ENCODE data around the gene NDUFA6.
"Not testable (repeated sequence)": the region's sequence is repeated elsewhere in the genome, so short reads cannot be mapped to it uniquely, and the experiment has no call there.

NDUFA6 gene

DNA sequence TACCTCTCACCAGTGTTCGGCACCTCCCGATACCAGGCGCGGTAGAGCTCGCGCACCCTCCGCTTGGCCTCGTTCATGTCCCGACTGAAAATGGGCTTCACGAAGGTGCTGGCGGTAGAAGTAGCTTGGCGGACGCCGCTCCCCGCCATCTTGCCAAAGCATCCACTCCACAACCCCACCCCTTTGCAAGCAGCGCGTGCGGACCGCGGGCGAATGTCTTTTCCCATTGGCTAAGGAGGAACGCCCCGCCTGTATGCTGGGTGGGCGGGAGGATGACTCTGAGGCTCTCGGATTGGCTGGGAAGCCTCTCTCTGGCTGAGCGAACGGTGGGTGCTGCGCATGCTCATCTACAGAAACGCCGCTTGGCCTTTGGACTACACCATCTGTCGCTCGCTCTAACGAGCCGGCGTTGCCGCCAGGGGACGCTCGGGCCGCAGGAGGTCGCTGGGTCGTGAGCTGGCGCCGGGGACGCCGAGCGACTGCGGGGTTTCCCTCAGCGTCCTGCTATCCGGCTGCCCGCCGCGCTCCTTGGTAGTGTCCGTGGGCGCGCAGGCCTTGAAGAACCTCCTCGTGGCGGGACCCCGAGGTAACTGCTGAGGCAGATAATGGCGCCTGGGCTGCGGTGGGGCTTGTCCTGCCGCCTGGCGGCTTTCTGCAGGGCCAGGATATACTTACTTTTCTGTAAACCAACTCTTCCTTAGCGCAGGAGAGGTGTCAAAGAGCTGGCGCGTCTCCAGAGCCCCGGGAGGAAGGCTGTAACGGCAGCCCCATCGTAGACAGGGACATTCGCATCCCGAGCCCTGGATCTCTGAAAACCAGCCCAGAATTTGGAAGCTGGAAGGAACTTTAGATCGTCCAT lies at the start of gene NDUFA6:
Gene NDUFA6, minus strand, starts transcription at position 177 of the 859 bp plus-strand sequence. Its CDS starts 28 bp downstream, at position 149.
- peak; percentile 86 for DNase-seq

- DNase-seq = not testable (repeated sequence)
Measured at GRCh38 chr22:42140153-42140552, 49.6 kb upstream of the NDUFA6 start.

DNA sequence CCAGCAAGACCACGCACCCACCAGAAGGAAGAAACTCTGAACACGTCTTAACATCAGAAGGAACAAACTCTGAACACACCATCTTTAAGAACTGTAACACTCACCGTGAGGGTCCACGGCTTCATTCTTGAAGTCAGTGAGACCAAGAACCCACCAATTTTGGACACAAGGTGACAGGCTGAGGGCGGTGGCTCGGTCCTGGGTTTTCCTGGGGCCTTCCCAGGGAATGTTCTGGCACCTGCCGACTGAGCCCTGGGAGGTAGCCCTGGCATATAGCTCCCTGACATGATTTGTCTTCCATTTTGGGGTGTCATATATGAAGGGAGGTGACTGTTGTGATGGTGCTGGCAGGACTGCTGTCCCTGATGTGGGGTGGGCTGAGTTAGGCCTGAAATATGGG lies 48.9 kb upstream of the NDUFA6 start:
- not testable (repeated sequence) for DNase-seq

- no peak for DNase-seq
Measured at GRCh38 chr22:42138972-42139371, 48.4 kb upstream of the NDUFA6 start.

DNA sequence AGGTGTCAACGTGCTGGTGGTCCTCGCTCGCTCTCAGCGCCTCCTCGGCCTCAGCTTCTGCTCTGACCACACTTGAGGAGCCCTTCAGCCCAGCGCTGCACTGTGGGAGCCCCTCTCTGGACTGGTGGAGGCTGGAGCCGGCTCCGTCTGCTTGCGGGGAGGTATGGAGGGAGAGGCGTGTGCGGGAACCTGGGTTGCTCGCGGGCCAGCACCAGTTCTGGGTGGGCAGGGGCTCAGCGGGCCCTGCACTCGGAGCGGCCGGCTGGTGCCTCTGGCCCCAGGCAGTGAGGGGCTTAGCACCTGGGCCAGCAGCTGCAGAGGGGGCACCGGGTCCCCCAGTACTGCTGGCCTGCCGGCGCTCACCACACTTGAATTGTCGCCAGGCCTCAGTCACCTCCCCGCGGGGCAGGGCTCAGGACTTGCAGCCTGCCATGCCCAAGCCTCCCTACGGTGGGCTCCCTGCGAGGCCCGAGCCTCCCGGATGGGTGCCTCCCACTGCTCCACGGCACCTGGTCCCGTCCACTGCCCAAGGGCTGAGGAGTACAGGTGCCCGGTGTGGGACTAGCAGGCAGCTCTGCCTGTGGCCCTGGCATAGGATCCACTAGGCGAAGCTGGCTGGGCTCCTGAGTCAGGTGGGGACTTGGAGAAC lies 47.7 kb upstream of the NDUFA6 start:
- no peak for DNase-seq

DNA sequence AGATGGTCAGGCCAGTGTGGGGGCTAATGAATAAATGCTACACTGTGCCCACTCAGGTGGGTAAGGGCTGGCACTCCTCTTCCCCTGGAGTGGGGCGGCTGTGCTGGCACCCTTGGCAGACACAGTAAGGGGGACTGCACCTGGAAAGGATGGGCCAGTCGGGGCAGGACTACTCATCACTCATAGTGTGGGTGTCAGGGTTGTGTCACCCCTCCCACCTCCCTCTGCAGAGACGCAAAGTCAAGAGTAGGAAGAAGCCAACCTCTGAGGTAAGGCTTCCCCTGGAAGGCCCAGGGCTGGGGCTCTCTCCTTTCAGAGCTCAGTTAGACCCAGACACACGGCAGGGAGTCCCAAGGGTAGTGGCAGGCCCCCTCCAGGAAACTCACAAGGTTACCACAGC lies 45.1 kb upstream of the NDUFA6 start:
- not testable (repeated sequence) for DNase-seq

DNA sequence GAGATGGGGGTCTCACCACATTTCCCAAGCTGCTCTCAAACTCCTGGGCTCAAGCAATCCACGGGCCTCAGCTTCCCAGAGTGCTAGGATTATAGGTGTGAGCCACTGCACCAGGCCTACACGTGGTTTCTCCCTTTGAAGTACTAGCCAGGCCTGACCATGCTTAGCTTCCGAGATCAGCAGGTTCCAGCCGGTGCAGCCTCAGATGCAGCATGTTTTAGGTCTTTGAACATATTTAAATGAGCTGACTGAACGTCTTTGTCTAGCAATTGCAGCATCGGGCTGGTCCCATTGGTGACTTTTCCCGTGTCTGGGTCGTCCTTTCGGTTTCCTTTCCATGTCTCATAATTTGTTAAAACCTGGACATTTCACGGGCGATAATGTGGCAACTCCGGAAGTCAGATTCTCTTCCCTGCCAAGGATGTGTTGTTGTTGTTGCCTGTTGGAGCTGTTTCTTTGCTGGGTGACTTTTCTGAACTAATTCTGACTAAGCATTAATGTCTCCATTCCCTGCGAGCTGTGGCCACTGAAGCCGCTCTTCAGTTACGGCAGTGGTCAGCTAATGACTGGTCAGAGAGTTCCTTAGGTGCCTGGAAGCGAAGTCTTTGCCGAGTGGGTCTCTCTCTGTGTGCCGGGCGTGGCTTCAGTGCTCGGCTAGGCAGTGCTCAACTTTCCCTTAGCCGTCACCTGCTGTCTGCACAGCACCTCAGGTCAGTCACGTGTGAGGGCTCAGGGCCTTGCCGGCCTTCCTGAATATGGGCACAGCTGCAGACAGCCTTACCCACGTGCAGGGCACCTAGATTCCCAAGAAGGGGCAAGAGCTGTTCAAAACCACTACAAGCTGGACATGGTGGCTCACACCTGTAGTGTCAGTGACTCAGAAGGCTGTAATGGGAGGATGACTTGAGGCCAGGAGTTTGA lies 43.8 kb upstream of the NDUFA6 start:
- no peak for DNase-seq

DNA sequence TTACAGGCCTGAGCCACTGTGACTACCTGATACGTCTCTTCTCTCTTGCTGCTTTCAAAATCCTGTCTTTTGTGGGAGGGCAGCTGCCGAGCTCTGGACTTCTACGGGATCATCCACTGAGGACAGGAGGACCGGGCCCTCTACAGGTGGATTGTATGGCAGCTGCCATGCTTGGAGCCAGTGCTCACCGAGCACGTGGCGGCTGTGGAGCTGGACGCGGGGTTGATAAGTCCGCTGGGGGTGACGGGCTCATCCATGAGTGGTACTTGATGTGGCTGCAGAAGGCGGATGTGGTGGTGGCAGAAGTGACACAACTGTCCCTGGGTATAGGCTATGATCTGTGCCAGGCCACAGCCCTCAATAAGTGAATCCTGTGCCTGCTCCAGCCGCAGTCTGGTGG lies 41.9 kb upstream of the NDUFA6 start:
- no peak for DNase-seq

DNA sequence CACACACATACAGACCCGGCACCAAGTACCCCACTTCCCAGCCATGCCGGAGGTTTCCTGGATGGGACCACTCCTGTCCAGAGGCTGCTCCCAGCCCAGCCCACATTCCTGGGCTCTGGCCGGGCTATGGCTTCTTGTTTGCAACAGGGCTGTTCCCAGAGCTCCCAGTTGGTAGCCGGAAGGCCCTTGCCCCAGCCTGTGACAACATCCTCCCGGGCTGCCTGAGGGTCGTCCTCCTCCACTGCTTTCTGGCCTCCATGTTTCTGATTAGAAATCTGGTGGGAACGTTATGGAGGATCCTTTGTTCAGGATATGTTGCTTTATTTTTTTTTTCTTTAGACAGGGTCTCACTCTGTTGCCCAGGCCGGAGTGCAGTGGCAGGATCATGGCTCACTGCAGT lies 41.0 kb upstream of the NDUFA6 start:
- DNase-seq = no peak

DNA sequence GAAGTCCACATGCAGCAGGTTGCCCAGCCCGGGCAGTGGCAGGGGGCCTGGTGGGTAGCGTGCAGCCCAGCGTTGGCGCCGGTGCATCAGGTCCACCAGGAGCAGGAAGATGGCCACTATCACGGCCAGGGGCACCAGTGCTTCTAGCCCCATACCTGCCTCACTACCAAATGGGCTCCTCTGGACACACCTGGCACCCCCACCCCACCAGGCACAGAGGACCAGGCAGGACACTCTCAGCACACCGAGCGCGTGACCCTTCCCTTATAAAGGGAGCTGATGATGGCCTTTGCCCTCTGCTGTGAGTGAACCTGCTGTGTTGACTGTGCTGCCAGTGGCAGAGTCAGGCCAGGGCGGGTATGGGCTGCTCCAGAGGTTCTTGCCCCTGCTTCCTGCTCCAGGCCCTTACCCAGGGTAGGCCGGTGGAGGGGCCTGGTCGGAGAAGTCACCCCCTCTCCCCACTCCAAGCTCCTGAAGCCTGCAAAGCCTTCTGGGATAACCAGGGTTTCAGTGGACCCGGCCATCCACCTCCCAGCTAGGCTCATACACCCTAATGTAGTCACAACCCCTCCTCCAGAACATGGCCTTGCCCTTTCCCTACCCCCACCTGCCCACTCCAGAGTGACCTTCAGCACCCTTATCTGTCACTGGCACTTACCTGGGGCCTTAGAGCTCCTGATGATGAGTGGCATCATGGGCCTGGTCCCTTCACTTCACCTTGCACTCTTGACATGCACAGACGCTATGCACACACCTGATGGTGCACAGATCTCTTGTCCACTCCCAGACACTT lies 40.3 kb upstream of the NDUFA6 start, which contains the start of gene CYP2D6:
Gene CYP2D6, minus strand, starts transcription at position 172 of the 793 bp plus-strand sequence. Its CDS starts 19 bp downstream, at position 153.
- not testable (repeated sequence) for DNase-seq

- DNase-seq = not testable (repeated sequence)
Measured at GRCh38 chr22:42130182-42130581, 39.6 kb upstream of the NDUFA6 start.

DNA sequence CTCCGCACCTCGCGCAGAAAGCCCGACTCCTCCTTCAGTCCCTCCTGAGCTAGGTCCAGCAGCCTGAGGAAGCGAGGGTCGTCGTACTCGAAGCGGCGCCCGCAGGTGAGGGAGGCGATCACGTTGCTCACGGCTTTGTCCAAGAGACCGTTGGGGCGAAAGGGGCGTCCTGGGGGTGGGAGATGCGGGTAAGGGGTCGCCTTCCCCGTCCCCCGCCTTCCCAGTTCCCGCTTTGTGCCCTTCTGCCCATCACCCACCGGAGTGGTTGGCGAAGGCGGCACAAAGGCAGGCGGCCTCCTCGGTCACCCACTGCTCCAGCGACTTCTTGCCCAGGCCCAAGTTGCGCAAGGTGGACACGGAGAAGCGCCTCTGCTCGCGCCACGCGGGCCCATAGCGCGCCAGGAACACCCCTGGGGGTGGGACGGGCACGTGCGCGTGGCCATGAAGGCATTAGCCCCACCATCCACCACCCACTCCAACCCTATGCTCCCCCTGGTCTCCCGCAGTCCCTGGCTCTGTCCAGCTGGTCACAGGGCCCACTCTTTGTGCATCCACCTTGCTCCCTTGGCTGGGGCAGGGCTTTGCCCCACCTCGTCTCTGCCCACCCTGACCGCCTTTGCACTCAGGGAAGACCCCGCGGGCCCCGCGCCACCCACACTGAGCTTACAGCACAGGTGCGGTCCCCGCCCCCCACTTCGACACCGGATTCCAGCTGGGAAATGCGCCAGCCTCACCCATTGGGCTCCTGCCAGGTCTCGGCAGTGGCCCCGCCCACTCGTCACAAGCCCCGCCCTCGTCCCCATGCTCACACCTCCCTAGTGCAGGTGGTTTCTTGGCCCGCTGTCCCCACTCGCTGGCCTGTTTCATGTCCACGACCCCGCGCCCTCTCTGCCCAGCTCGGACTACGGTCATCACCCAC lies 38.5 kb upstream of the NDUFA6 start:
- DNase-seq = not testable (repeated sequence)

- not testable (repeated sequence) for DNase-seq
Measured at GRCh38 chr22:42128007-42128406, 37.4 kb upstream of the NDUFA6 start.

- DNase-seq = no peak
Measured at GRCh38 chr22:42127606-42128005, 37.0 kb upstream of the NDUFA6 start.

GRCh38 chr22:42123529-42123928 lies 33.0 kb upstream of the NDUFA6 start:
- DNase-seq = not testable (repeated sequence)

- DNase-seq = not testable (repeated sequence)
Measured at GRCh38 chr22:42120231-42121021, 29.9 kb upstream of the NDUFA6 start.

DNA sequence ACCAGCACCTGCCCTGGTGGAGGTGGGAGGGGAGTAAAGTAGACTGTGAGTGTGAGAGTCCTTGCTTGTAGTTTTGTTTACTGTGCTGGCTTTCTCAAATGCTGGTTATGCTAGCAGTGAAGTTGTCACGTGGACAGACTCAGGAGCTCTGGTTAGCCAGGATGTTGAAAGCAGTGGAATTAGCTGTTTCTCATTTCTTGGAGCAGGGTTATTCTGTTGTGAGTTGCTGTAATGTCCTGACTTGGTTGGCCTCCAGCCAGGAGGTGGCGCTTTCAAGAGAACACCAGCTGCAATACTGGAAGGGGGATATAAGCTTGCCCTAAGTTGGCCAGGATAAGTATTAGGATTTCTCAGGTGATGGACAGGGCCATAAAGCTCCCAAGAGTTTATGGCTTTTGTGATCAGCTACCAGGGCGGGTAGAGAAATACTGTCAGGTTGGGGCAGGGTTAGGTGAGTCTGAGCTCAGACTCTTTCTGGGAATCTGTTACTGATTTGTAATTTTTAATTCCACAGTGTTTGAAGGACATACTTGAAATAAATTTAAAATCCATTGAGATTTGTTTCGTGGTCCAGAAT lies 26.4 kb upstream of the NDUFA6 start:
- no peak for DNase-seq

GRCh38 chr22:42115420-42115830 lies 24.9 kb upstream of the NDUFA6 start:
- DNase-seq = not testable (repeated sequence)

DNA sequence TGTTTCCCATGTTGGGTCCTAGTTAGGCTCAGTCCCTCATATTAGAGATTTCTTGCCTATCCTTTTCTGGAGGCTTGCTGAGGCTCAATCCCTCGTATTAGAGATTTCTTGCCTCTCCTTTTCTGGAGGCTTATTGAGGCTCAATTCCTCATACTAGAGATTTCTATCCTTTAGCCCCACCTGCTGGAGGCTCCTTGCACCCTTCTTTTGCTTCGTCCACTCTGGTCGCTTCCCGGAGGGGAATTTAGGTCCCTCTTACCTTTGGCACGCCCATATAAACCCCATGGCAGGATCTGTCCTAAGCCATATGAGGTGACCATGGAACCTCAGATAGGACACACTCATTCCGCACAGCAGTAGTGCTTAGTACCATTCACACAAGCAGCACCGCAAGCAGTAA lies 24.1 kb upstream of the NDUFA6 start:
- DNase-seq = no peak

DNA sequence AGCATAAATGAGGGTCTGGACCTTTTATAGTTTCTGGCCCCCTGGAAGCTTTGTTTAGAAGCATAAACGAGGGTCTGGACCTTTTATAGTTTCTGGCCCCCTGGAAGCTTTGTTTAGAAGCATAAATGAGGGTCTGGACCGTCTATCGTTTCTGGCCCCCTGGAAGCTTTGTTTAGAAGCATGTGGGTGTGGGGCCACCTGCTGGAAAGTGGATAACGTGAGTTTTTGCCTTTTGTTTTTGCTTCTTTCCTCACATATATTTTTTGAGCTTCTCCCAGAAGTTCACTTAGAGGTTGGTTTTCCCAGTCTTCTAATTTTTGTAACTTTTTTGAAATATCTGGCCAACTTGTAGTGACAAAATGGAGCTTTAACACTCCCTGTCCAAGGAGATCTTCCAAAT lies 22.2 kb upstream of the NDUFA6 start:
- DNase-seq = not testable (repeated sequence)
